Measurements from ENCODE around the gene RELN.

- no peak for TF ChIP-seq CTCF (IDR thresholded peaks at IDR 0.05)
- TF ChIP-seq ATF3 (CRISPR knock-in tag; conservative IDR thresholded peaks at IDR 0.05), result no peak
These were observed 184.1 kb downstream of the RELN start for GRCh38 chr7:103805346-103805745.
